Naive B cell (primary cell): ENCODE measurements around the gene NKAIN2. TPM values are rescaled to one million over a fixed set of nuclear protein-coding genes. Genes with fewer than 3 reads are reported as not detected.

ENCODE experiments used
- ATAC-seq, 2 donors: fragments of 150-1000 bp; cut with Tn5 transposase; 2 replicates each; pipeline ENCODE4 v1.10.0; 2021; ENCODE audit warnings: low read depth in 2 of 2, mild to moderate bottlenecking in 2 of 2, moderate library complexity in 2 of 2
- DNase-seq: peaks from one replicate; pipeline ENCODE4 v3.0.0; 2022
- H3K27ac Mint-ChIP-seq, 6 donors: one replicate each; pipeline ENCODE4 v1.8.0; 2020 to 2022; ENCODE audit warnings: mild to moderate bottlenecking in 6 of 6, mixed read lengths in 6 of 6, moderate library complexity in 5 of 6, inconsistent platforms in 2 of 6
- H3K27me3 Mint-ChIP-seq, 3 donors: one replicate each; pipeline ENCODE4 v1.8.0; 2021 to 2022; ENCODE audit warnings: mixed read lengths in 3 of 3, mild to moderate bottlenecking in 1 of 3
- H3K36me3 Mint-ChIP-seq, 2 donors: one replicate each; pipeline ENCODE4 v1.8.0; 2020 to 2022; ENCODE audit warnings: mixed read lengths in 2 of 2, inconsistent platforms in 1 of 2, mild to moderate bottlenecking in 1 of 2
- H3K4me1 Mint-ChIP-seq, 3 donors: one replicate each; pipeline ENCODE4 v1.8.0; 2020 to 2022; ENCODE audit warnings: mixed read lengths in 3 of 3, inconsistent platforms in 1 of 3, mild to moderate bottlenecking in 1 of 3, moderate library complexity in 1 of 3
- H3K4me3 Mint-ChIP-seq, 8 donors: one replicate each; pipeline ENCODE4 v1.8.0; 2020 to 2022; ENCODE audit warnings: mild to moderate bottlenecking in 8 of 8, mixed read lengths in 8 of 8, moderate library complexity in 8 of 8, inconsistent platforms in 2 of 8
- H3K9me3 Mint-ChIP-seq, 7 donors: one replicate each; pipeline ENCODE4 v1.8.0; 2020 to 2022; ENCODE audit warnings: mixed read lengths in 7 of 7, mild to moderate bottlenecking in 5 of 7, inconsistent platforms in 2 of 7, moderate library complexity in 1 of 7
- polyA plus RNA-seq, 6 donors: library from polyadenylated mRNA; unstranded; fragments of 300-500 nt; fragmentation: Illumina TruSeq; gene quantifications; one replicate each; pipeline ENCODE4 v1.2.3, GENCODE V29; 2021; ENCODE audit warnings: low read depth in 6 of 6

NKAIN2 gene
- polyA plus RNA-seq, 6 donors from 2014 or later, result not detected

- no peaks in the 10 kb centered on the region for H3K36me3 Mint-ChIP-seq
- H3K4me1 Mint-ChIP-seq, result no peaks in the 10 kb centered on the region
- H3K27me3 Mint-ChIP-seq, result no peaks in the 10 kb centered on the region
- H3K4me3 Mint-ChIP-seq, result no peak overlapping the region
- DNase-seq (no peak), ATAC-seq (no peak)
- H3K27ac Mint-ChIP-seq, result no peak overlapping the region
- peaks cover 0 to 4% (median 3%) of the 10 kb centered on the region in 7 donors for H3K9me3 Mint-ChIP-seq
Measured at GRCh38 chr6:124517339-124517738, 713.7 kb downstream of the NKAIN2 start.

GRCh38 chr6:124520514-124520913, 716.8 kb downstream of the NKAIN2 start:
- Mint-ChIP-seq H3K27me3 (no peaks in the 10 kb centered on the region), H3K36me3 (no peaks in the 10 kb centered on the region), H3K27ac (no peak overlapping the region), H3K4me3 (no peak overlapping the region), H3K4me1 (no peaks in the 10 kb centered on the region), H3K9me3 (peaks cover 0 to 4% (median 0%) of the 10 kb centered on the region in 7 donors)
- no peak for ATAC-seq
- no peak for DNase-seq

DNA sequence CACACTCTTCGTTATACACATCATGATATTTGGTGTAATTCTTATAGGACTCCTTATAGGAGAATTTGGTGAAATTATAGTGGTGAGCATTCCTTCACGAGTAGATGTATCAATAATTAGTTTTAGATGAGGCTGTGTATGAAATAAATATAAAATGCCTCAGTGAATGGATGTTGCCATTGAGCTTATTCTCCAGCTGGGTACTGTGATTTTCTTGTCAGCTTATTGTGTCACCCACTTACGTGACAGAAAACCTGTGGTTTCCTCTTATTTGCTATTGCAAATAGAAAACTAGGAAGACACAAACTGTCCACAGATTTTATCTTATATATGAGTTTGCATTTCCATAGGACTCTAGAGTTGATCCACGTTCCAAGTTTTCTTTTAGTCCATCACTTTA, 718.7 kb downstream of the NKAIN2 start:
- DNase-seq, result no peak
- ATAC-seq, result no peak
- H3K36me3 Mint-ChIP-seq, result no peaks in the 10 kb centered on the region
- peaks cover 0 to 4% (median 0%) of the 10 kb centered on the region in 7 donors for H3K9me3 Mint-ChIP-seq
- H3K4me1 Mint-ChIP-seq, result no peaks in the 10 kb centered on the region
- H3K27ac Mint-ChIP-seq, result no peak overlapping the region
- no peak overlapping the region for H3K4me3 Mint-ChIP-seq
- H3K27me3 Mint-ChIP-seq, result no peaks in the 10 kb centered on the region

GRCh38 chr6:124524491-124525200, 721.0 kb downstream of the NKAIN2 start:
- Mint-ChIP-seq H3K4me1 (no peaks in the 10 kb centered on the region), H3K9me3 (peaks cover 0 to 4% (median 0%) of the 10 kb centered on the region in 7 donors), H3K36me3 (no peaks in the 10 kb centered on the region), H3K27ac (no peak overlapping the region), H3K27me3 (no peaks in the 10 kb centered on the region), H3K4me3 (no peak overlapping the region)
- DNase-seq (no peak), ATAC-seq (no peak)

GRCh38 chr6:124530926-124531325, 727.3 kb downstream of the NKAIN2 start:
- ATAC-seq, result no peak
- Mint-ChIP-seq H3K9me3 (peaks cover 0 to 4% (median 3%) of the 10 kb centered on the region in 7 donors), H3K27me3 (no peaks in the 10 kb centered on the region), H3K4me3 (no peak overlapping the region), H3K27ac (no peak overlapping the region), H3K36me3 (no peaks in the 10 kb centered on the region), H3K4me1 (no peaks in the 10 kb centered on the region)
- no peak for DNase-seq

DNA sequence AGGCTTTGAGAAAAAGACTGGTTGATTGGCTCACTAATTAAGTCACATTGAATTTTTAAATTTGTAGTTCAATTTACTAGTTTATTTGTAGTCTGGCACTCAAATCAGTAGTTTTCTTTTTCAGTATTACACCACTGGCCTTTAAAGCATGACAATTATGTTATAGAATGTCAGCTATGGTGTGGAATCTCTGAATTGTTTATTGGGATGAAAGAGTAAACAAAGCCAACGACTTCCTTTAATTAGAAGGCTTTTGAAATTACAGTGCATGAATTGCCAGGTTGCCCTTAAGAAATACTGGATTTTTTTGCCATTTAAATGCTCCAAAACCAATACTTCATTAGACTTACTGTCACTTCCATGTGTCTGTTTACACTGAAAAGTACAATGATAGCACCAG, 731.6 kb downstream of the NKAIN2 start:
- no peak overlapping the region for H3K4me3 Mint-ChIP-seq
- H3K9me3 Mint-ChIP-seq, result peaks cover 0 to 4% (median 0%) of the 10 kb centered on the region in 7 donors
- no peaks in the 10 kb centered on the region for H3K4me1 Mint-ChIP-seq
- H3K36me3 Mint-ChIP-seq, result no peaks in the 10 kb centered on the region
- DNase-seq (no peak), ATAC-seq (no peak)
- no peak overlapping the region for H3K27ac Mint-ChIP-seq
- H3K27me3 Mint-ChIP-seq, result no peaks in the 10 kb centered on the region

GRCh38 chr6:124535746-124536145, 732.1 kb downstream of the NKAIN2 start:
- H3K4me3 Mint-ChIP-seq, result no peak overlapping the region
- peaks cover 0 to 4% (median 0%) of the 10 kb centered on the region in 7 donors for H3K9me3 Mint-ChIP-seq
- no peak for ATAC-seq

GRCh38 chr6:124536157-124536841, 732.6 kb downstream of the NKAIN2 start:
- H3K9me3 Mint-ChIP-seq, result peaks cover 0 to 4% (median 0%) of the 10 kb centered on the region in 7 donors
- H3K36me3 Mint-ChIP-seq, result no peaks in the 10 kb centered on the region
- no peaks in the 10 kb centered on the region for H3K4me1 Mint-ChIP-seq
- H3K4me3 Mint-ChIP-seq, result no peak overlapping the region
- no peaks in the 10 kb centered on the region for H3K27me3 Mint-ChIP-seq
- H3K27ac Mint-ChIP-seq, result no peak overlapping the region
- DNase-seq (no peak), ATAC-seq (no peak)

More at GRCh38 chr6:124535746-124536145, 732.1 kb downstream of the NKAIN2 start:
- no peaks in the 10 kb centered on the region for H3K36me3 Mint-ChIP-seq
- no peak for DNase-seq
- H3K27me3 Mint-ChIP-seq, result no peaks in the 10 kb centered on the region
- no peak overlapping the region for H3K27ac Mint-ChIP-seq
- H3K4me1 Mint-ChIP-seq, result no peaks in the 10 kb centered on the region

- H3K4me1 Mint-ChIP-seq, result no peaks in the 10 kb centered on the region
- DNase-seq (no peak), ATAC-seq (no peak)
- H3K9me3 Mint-ChIP-seq, result peaks cover 0 to 4% (median 0%) of the 10 kb centered on the region in 7 donors
- H3K36me3 Mint-ChIP-seq, result no peaks in the 10 kb centered on the region
- H3K4me3 Mint-ChIP-seq, result no peak overlapping the region
- no peaks in the 10 kb centered on the region for H3K27me3 Mint-ChIP-seq
- H3K27ac Mint-ChIP-seq, result no peak overlapping the region
Measured at GRCh38 chr6:124536842-124537191, 733.2 kb downstream of the NKAIN2 start.

DNA sequence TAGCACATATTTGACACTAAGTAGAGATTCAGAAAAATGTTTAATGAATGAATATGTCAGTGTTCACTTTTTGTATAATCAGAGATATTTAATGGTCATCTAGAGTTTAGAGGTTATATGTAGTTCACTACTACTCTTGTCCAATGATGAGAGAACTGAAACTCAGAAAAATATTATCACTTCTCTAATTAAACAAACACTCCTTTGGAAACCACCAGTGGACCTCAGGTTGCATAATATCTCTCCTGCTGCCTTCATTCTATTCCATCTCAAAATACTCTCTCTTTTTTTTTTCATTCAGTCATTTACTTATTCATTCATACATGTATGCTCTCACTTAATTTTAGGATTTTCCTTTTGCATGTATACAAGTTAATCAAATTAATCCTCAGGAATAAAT, 735.4 kb downstream of the NKAIN2 start:
- ATAC-seq (no peak), DNase-seq (no peak)
- no peaks in the 10 kb centered on the region for H3K27me3 Mint-ChIP-seq
- no peak overlapping the region for H3K27ac Mint-ChIP-seq
- H3K4me3 Mint-ChIP-seq, result no peak overlapping the region
- H3K36me3 Mint-ChIP-seq, result no peaks in the 10 kb centered on the region
- no peaks in the 10 kb centered on the region for H3K4me1 Mint-ChIP-seq
- peaks cover 0 to 2% (median 0%) of the 10 kb centered on the region in 7 donors for H3K9me3 Mint-ChIP-seq

DNA sequence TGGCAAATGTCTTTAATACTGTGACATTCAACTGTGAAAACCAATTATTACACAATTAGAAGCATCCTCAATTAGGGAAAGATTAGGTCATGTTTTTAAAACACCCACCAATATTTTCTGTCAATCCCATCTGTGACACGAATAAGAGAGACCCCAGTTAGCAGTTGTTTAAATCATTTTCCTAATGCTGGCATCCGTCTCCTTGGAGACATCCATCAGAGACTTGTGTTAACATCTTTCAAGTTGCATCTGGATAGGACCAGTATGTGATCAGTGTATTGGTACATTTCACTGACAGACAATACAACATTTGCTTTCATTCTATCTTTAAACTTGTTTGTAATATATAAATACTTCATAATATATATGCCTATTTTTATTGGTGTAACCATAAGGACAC, 737.9 kb downstream of the NKAIN2 start:
- DNase-seq (no peak), ATAC-seq (no peak)
- Mint-ChIP-seq H3K27ac (no peak overlapping the region), H3K4me1 (no peaks in the 10 kb centered on the region), H3K9me3 (peaks cover 0 to 2% (median 0%) of the 10 kb centered on the region in 7 donors), H3K36me3 (no peaks in the 10 kb centered on the region), H3K27me3 (no peaks in the 10 kb centered on the region), H3K4me3 (no peak overlapping the region)

DNA sequence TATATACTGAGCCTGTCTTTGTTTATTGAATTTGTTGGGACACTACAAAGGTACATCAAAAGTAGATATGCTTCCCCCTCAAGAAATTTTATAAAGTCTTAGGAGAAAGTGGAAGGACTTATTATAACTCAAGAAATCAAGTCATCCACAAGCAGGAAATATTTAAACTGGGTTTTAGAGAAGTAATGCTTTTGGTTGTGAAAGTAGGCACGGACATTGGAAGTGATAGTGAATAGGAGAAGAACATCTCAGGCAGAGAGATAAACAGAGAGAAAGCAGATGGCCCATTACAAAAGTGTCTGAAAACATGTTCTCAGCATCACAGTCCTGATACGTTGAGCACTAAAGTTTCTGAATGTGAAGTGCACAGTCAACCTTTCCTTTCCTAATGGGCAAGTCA, 742.9 kb downstream of the NKAIN2 start:
- no peaks in the 10 kb centered on the region for H3K4me1 Mint-ChIP-seq
- ATAC-seq, result no peak
- no peak overlapping the region for H3K27ac Mint-ChIP-seq
- no peaks in the 10 kb centered on the region for H3K27me3 Mint-ChIP-seq
- peaks cover 0 to 10% (median 2%) of the 10 kb centered on the region in 7 donors for H3K9me3 Mint-ChIP-seq
- H3K36me3 Mint-ChIP-seq, result no peaks in the 10 kb centered on the region
- DNase-seq, result no peak
- no peak overlapping the region for H3K4me3 Mint-ChIP-seq

GRCh38 chr6:124551711-124552233, 748.1 kb downstream of the NKAIN2 start:
- Mint-ChIP-seq H3K36me3 (no peaks in the 10 kb centered on the region), H3K4me3 (no peak overlapping the region), H3K4me1 (no peaks in the 10 kb centered on the region), H3K27ac (no peak overlapping the region), H3K9me3 (peaks cover 0 to 14% (median 3%) of the 10 kb centered on the region in 7 donors), H3K27me3 (no peaks in the 10 kb centered on the region)
- ATAC-seq, result no peak
- no peak for DNase-seq

DNA sequence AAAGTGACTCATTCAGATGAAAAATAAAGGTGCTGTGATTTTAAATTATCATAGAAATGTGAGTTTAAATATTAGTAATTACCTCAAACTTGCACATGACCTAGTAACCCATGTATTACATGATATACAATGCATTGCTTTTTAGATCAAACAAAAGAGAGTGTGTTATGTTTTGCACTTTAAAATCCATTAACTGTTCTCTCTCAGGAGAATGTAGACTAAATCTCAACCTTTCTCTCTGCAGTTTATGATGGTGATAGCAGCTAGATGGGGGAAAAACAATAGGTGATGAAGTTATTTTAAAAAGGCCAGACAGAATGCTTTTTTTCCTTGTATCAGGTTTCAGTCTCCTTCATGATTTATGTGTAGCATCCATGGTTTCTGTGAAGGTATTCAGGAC, 754.2 kb downstream of the NKAIN2 start:
- H3K4me1 Mint-ChIP-seq, result no peaks in the 10 kb centered on the region
- DNase-seq (no peak), ATAC-seq (no peak)
- H3K27me3 Mint-ChIP-seq, result no peaks in the 10 kb centered on the region
- H3K9me3 Mint-ChIP-seq, result peaks cover 0 to 11% (median 8%) of the 10 kb centered on the region in 7 donors
- H3K27ac Mint-ChIP-seq, result no peak overlapping the region
- no peaks in the 10 kb centered on the region for H3K36me3 Mint-ChIP-seq
- H3K4me3 Mint-ChIP-seq, result no peak overlapping the region
